Measurements from ENCODE around the gene PARD3. TPM values are rescaled to one million over a fixed set of nuclear protein-coding genes. Genes with fewer than 3 reads are reported as not detected.

Gene PARD3
- total RNA-seq, 1 experiment from 2014 or later = 51.8 TPM

- ATAC-seq (no peak), DNase-seq (ENCODE audit: low spot score) (no peak)
- Mint-ChIP-seq H3K4me3 (no peak overlapping the region), H3K36me3 (no peaks in the 10 kb centered on the region), H3K27ac (peak overlapping the region; percentile 63), H3K27me3 (ENCODE audit: low read depth) (no peaks in the 10 kb centered on the region), H3K9me3 (no peaks in the 10 kb centered on the region), H3K4me1 (peaks cover 43% of the 10 kb centered on the region)
- ChIA-PET CTCF (no interaction called here), POLR2A (no interaction called here)
- TF ChIP-seq ZNF138 (CRISPR knock-in tag; conservative IDR thresholded peaks at IDR 0.05) (no peak), SMAD4 (CRISPR knock-in tag; IDR thresholded peaks at IDR 0.05) (no peak), NR3C1 (CRISPR knock-in tag; conservative IDR thresholded peaks at IDR 0.05; ENCODE audit: low read depth) (no peak), EMX1 (CRISPR knock-in tag; IDR thresholded peaks at IDR 0.05) (no peak), ATF2 (CRISPR knock-in tag; IDR thresholded peaks at IDR 0.05; ENCODE audit: borderline replicate concordance, low read depth) (no peak), PRDM15 (CRISPR knock-in tag; IDR thresholded peaks at IDR 0.05) (no peak), NFE2L1 (CRISPR knock-in tag; IDR thresholded peaks at IDR 0.05) (no peak), SOX15 (CRISPR knock-in tag; IDR thresholded peaks at IDR 0.05) (no peak), FOXK1 (CRISPR knock-in tag; IDR thresholded peaks at IDR 0.05) (no peak), ZSCAN18 (CRISPR knock-in tag; IDR thresholded peaks at IDR 0.05) (no peak), TEAD1 (CRISPR knock-in tag; IDR thresholded peaks at IDR 0.05) (no peak)
These were observed 66.3 kb downstream of the PARD3 start for GRCh38 chr10:34748767-34749166.

GRCh38 chr10:34748357-34748756 lies 66.7 kb downstream of the PARD3 start:
- ATAC-seq = no peak
- no peak overlapping the region for H3K4me3 Mint-ChIP-seq
- H3K27ac Mint-ChIP-seq = peak overlapping the region; percentile 63
- H3K27me3 Mint-ChIP-seq (ENCODE audit: low read depth) = no peaks in the 10 kb centered on the region
- peaks cover 40% of the 10 kb centered on the region for H3K4me1 Mint-ChIP-seq
- no peaks in the 10 kb centered on the region for H3K36me3 Mint-ChIP-seq
- ChIA-PET CTCF (interaction anchor here (1.7 kb wide), 2 partner anchors 15 to 61 kb away, joined by 3 to 12 read pairs; no protein-coding TSS in a partner anchor), POLR2A (interaction anchor here (0.6 kb wide), 1 partner anchor 206 kb away, joined by 5 read pairs; no protein-coding TSS in a partner anchor)
- TF ChIP-seq TEAD1 (CRISPR knock-in tag; IDR thresholded peaks at IDR 0.05) (no peak), ZNF121 (CRISPR knock-in tag; IDR thresholded peaks at IDR 0.05) (0 out of 2 replicates have a peak, but pooled peaks have one; percentile 23), TEAD4 (CRISPR knock-in tag; IDR thresholded peaks at IDR 0.05) (no peak), JAZF1 (CRISPR knock-in tag; IDR thresholded peaks at IDR 0.05) (no peak), ZNF512 (CRISPR knock-in tag; IDR thresholded peaks at IDR 0.05; ENCODE audit: borderline replicate concordance) (no peak)
- no peaks in the 10 kb centered on the region for H3K9me3 Mint-ChIP-seq
- no peak for DNase-seq (ENCODE audit: low spot score)

GRCh38 chr10:34746094-34746493 lies 69.0 kb downstream of the PARD3 start:
- Mint-ChIP-seq H3K9me3 (no peaks in the 10 kb centered on the region), H3K27ac (no peak overlapping the region), H3K36me3 (no peaks in the 10 kb centered on the region), H3K4me1 (peaks cover 43% of the 10 kb centered on the region), H3K27me3 (ENCODE audit: low read depth) (no peaks in the 10 kb centered on the region), H3K4me3 (no peak overlapping the region)
- CTCF ChIA-PET = interaction anchor here (0.8 kb wide), 1 partner anchor 13 kb away, joined by 5 read pairs; no protein-coding TSS in a partner anchor
- no peak for DNase-seq (ENCODE audit: low spot score)
- POLR2A ChIA-PET = no interaction called here
- no peak for ATAC-seq
- TF ChIP-seq SMAD4 (CRISPR knock-in tag; IDR thresholded peaks at IDR 0.05) (no peak), ZNF281 (CRISPR knock-in tag; IDR thresholded peaks at IDR 0.05) (no peak), ZNF232 (CRISPR knock-in tag; IDR thresholded peaks at IDR 0.05) (no peak), ZSCAN18 (CRISPR knock-in tag; IDR thresholded peaks at IDR 0.05) (no peak), TCF7 (CRISPR knock-in tag; IDR thresholded peaks at IDR 0.05; ENCODE audit: low read depth) (no peak), ETV6 (CRISPR knock-in tag; IDR thresholded peaks at IDR 0.05) (no peak)
